Progenitor cell of endocrine pancreas (in vitro differentiated cells): ENCODE results near the gene TMEM63C. TPM values are rescaled to one million over a fixed set of nuclear protein-coding genes. Genes with fewer than 3 reads are reported as not detected.
A peak's percentile ranks its signal among the peaks of the same experiment; 100 is the strongest.

Source experiments
- DNase-seq: peaks from one replicate; pipeline ENCODE4 v3.0.0; 2021; ENCODE audit warnings: low spot score; ENCODE audit not compliant: unreplicated experiment
- H3K27ac Mint-ChIP-seq: 2 replicates; pipeline ENCODE4 v1.8.0; 2021; ENCODE audit warnings: mild to moderate bottlenecking, moderate library complexity, mixed read lengths
- H3K27me3 Mint-ChIP-seq: 2 replicates; pipeline ENCODE4 v1.8.0; 2021; ENCODE audit warnings: mixed read lengths
- H3K36me3 Mint-ChIP-seq: 2 replicates; pipeline ENCODE4 v1.8.0; 2022; ENCODE audit warnings: mixed read lengths; ENCODE audit not compliant: insufficient read depth
- H3K4me1 Mint-ChIP-seq: 2 replicates; pipeline ENCODE4 v1.8.0; 2021; ENCODE audit warnings: low read depth, mixed read lengths
- H3K4me3 Mint-ChIP-seq: 2 replicates; pipeline ENCODE4 v1.8.0; 2021; ENCODE audit warnings: low read depth, mild to moderate bottlenecking, moderate library complexity, mixed read lengths
- H3K9me3 Mint-ChIP-seq: 2 replicates; pipeline ENCODE4 v1.8.0; 2021; ENCODE audit warnings: low read depth, mixed read lengths
- CTCF ChIP-seq: fragments of 200-600 bp; sonication (generic); IDR thresholded peaks from one replicate; pipeline ENCODE4 v1.5.0; 2021; ENCODE audit warnings: antibody characterized with exemption, mild to moderate bottlenecking; ENCODE audit not compliant: unreplicated experiment
- total RNA-seq: library from RNA; stranded (reverse); gene quantifications from 2 replicates; pipeline ENCODE4 v1.2.1, GENCODE V29; 2021

The TMEM63C gene
- total RNA-seq, 1 donor from 2014 or later: 1.6 TPM

- H3K9me3 Mint-ChIP-seq: peaks cover 2% of the 10 kb centered on the region
- no peak for DNase-seq
- TF ChIP-seq CTCF: no peak
- no peaks in the 10 kb centered on the region for H3K4me1 Mint-ChIP-seq
- peaks cover 26% of the 10 kb centered on the region for H3K27me3 Mint-ChIP-seq
- H3K27ac Mint-ChIP-seq: no peak overlapping the region
- no peaks in the 10 kb centered on the region for H3K36me3 Mint-ChIP-seq
- H3K4me3 Mint-ChIP-seq: no peak overlapping the region
These were observed 5.8 kb upstream of the TMEM63C start for GRCh38 chr14:77175843-77176242.

GRCh38 chr14:77177702-77178101 is 3.9 kb upstream of the TMEM63C start:
- TF ChIP-seq CTCF: no peak
- H3K4me1 Mint-ChIP-seq: no peaks in the 10 kb centered on the region
- H3K27ac Mint-ChIP-seq: no peak overlapping the region

GRCh38 chr14:77178656-77179055 is 2.9 kb upstream of the TMEM63C start:
- no peaks in the 10 kb centered on the region for H3K4me1 Mint-ChIP-seq
- DNase-seq: no peak
- no peak for TF ChIP-seq CTCF
- H3K36me3 Mint-ChIP-seq: no peaks in the 10 kb centered on the region
- H3K9me3 Mint-ChIP-seq: no peaks in the 10 kb centered on the region
- no peak overlapping the region for H3K4me3 Mint-ChIP-seq
- no peak overlapping the region for H3K27ac Mint-ChIP-seq
- peaks cover 38% of the 10 kb centered on the region for H3K27me3 Mint-ChIP-seq

More at GRCh38 chr14:77177702-77178101, 3.9 kb upstream of the TMEM63C start:
- Mint-ChIP-seq H3K27me3 (peaks cover 34% of the 10 kb centered on the region), H3K4me3 (no peak overlapping the region), H3K9me3 (no peaks in the 10 kb centered on the region), H3K36me3 (no peaks in the 10 kb centered on the region)
- DNase-seq: no peak

- TF ChIP-seq CTCF: no peak
- Mint-ChIP-seq H3K4me3 (peak overlapping the region; percentile 60), H3K4me1 (no peaks in the 10 kb centered on the region), H3K9me3 (no peaks in the 10 kb centered on the region), H3K27ac (no peak overlapping the region), H3K36me3 (no peaks in the 10 kb centered on the region), H3K27me3 (peaks cover 47% of the 10 kb centered on the region)
- DNase-seq: no peak
These were observed 634 bp upstream of the TMEM63C start for GRCh38 chr14:77180726-77181602.

GRCh38 chr14:77183896-77184295 is 2.3 kb downstream of the TMEM63C start:
- TF ChIP-seq CTCF: no peak
- peaks cover 46% of the 10 kb centered on the region for H3K27me3 Mint-ChIP-seq

More at GRCh38 chr14:77183896-77184295, 2.3 kb downstream of the TMEM63C start:
- Mint-ChIP-seq H3K36me3 (no peaks in the 10 kb centered on the region), H3K4me3 (no peak overlapping the region), H3K9me3 (no peaks in the 10 kb centered on the region), H3K27ac (no peak overlapping the region), H3K4me1 (no peaks in the 10 kb centered on the region)
- no peak for DNase-seq
